COLO668 (cell line): Measurements from ENCODE around the gene SIRT2.
"Not testable (repeated sequence)": the region's sequence is repeated elsewhere in the genome, so short reads cannot be mapped to it uniquely, and the experiment has no call there.

Source experiments
- DNase-seq: peaks from one replicate; lab custom pipeline; 2025; ENCODE audit not compliant: unreplicated experiment; lab: John Stamatoyannopoulos, UW

Gene SIRT2

GRCh38 chr19:38898788-38899446 is 501 bp downstream of the SIRT2 start:
- no peak for DNase-seq

GRCh38 chr19:38894968-38895367 is 4.5 kb downstream of the SIRT2 start:
- DNase-seq, result no peak

- no peak for DNase-seq
These were observed 6.1 kb downstream of the SIRT2 start for GRCh38 chr19:38893341-38893771.

- DNase-seq, result no peak
These were observed 6.6 kb downstream of the SIRT2 start for GRCh38 chr19:38892841-38893240.

GRCh38 chr19:38891771-38892170 is 7.6 kb downstream of the SIRT2 start:
- no peak for DNase-seq

- DNase-seq, result no peak
These were observed 8.7 kb downstream of the SIRT2 start for GRCh38 chr19:38890686-38891085.

GRCh38 chr19:38889803-38890202 is 9.6 kb downstream of the SIRT2 start:
- DNase-seq, result no peak

- no peak for DNase-seq
These were observed 10.5 kb downstream of the SIRT2 start for GRCh38 chr19:38888876-38889275.

GRCh38 chr19:38884691-38885090 is 14.7 kb downstream of the SIRT2 start:
- not testable (repeated sequence) for DNase-seq

GRCh38 chr19:38883286-38883685 is 16.1 kb downstream of the SIRT2 start:
- DNase-seq, result no peak

GRCh38 chr19:38880882-38881609 is 18.4 kb downstream of the SIRT2 start:
- no peak for DNase-seq

GRCh38 chr19:38880076-38880881 is 19.1 kb downstream of the SIRT2 start:
- no peak for DNase-seq

- DNase-seq, result no peak
These were observed 20.0 kb downstream of the SIRT2 start for GRCh38 chr19:38879400-38879751.

- DNase-seq, result no peak
These were observed 20.6 kb downstream of the SIRT2 start for GRCh38 chr19:38878575-38879399.

- peak; percentile 94 for DNase-seq
These were observed 21.4 kb downstream of the SIRT2 start, which contains the start of gene RINL for GRCh38 chr19:38877781-38878574. Gene RINL (minus strand): TSS chr19:38878275. CDS start chr19:38876742, 1,533 bp downstream.

GRCh38 chr19:38875656-38876395 is 23.6 kb downstream of the SIRT2 start:
- peak; percentile 28 for DNase-seq

- DNase-seq, result not testable (repeated sequence)
These were observed 26.0 kb downstream of the SIRT2 start for GRCh38 chr19:38873400-38873799.

GRCh38 chr19:38870612-38871011 is 28.8 kb downstream of the SIRT2 start:
- no peak for DNase-seq

- DNase-seq, result peak; percentile 15
These were observed 29.4 kb downstream of the SIRT2 start for GRCh38 chr19:38869836-38870607.
